22Rv1 (cell line): ENCODE data around the gene GLP2R.

Source experiments
- CTCF ChIP-seq: fragments of 450-650 bp; IDR thresholded peaks from 2 replicates; pipeline ENCODE4 v1.5.1; 2017; ENCODE audit warnings: mild to moderate bottlenecking
- ZFX ChIP-seq: fragments of 450-650 bp; IDR thresholded peaks from 2 replicates; pipeline ENCODE4 v1.6.1; 2017; ENCODE audit warnings: antibody characterized with exemption, borderline replicate concordance

- TF ChIP-seq CTCF (no peak), ZFX (no peak)
Measured at GRCh38 chr17:9862220-9862619, 36.5 kb downstream of the GLP2R start.
